Amniotic epithelial cell (primary cell): ENCODE data around the gene WDFY2.
"Not testable (repeated sequence)": the region's sequence is repeated elsewhere in the genome, so short reads cannot be mapped to it uniquely, and the experiment has no call there.

Experiments
- DNase-seq: peaks from one replicate; pipeline ENCODE4 v3.0.0-alpha.2; 2010; ENCODE audit warnings: low read depth

WDFY2 gene

GRCh38 chr13:51632591-51633362, 48.5 kb downstream of the WDFY2 start:
- DNase-seq: no peak

- DNase-seq: peak; percentile 74
These were observed 51.0 kb downstream of the WDFY2 start for GRCh38 chr13:51635137-51635878.

GRCh38 chr13:51636349-51636890, 52.2 kb downstream of the WDFY2 start:
- DNase-seq: peak; percentile 25

GRCh38 chr13:51637852-51638215, 53.6 kb downstream of the WDFY2 start:
- no peak for DNase-seq

GRCh38 chr13:51638216-51638871, 54.1 kb downstream of the WDFY2 start:
- peak; percentile 33 for DNase-seq

- peak; percentile 52 for DNase-seq
These were observed 54.9 kb downstream of the WDFY2 start for GRCh38 chr13:51639171-51639570.

- not testable (repeated sequence) for DNase-seq
These were observed 56.4 kb downstream of the WDFY2 start for GRCh38 chr13:51640696-51641095.

- peak; percentile 97 for DNase-seq
These were observed 59.0 kb downstream of the WDFY2 start for GRCh38 chr13:51643105-51643881.

- peak; percentile 98 for DNase-seq
These were observed 59.6 kb downstream of the WDFY2 start for GRCh38 chr13:51643882-51644281.

GRCh38 chr13:51644654-51645053, 60.4 kb downstream of the WDFY2 start:
- peak; percentile 58 for DNase-seq

GRCh38 chr13:51645154-51645650, 60.9 kb downstream of the WDFY2 start:
- DNase-seq: peak; percentile 89

- DNase-seq: no peak
These were observed 61.8 kb downstream of the WDFY2 start for GRCh38 chr13:51645761-51646670.

- DNase-seq: no peak
These were observed 62.8 kb downstream of the WDFY2 start for GRCh38 chr13:51647067-51647466.

GRCh38 chr13:51652193-51652592, 67.9 kb downstream of the WDFY2 start:
- not testable (repeated sequence) for DNase-seq

- DNase-seq: no peak
These were observed 75.2 kb downstream of the WDFY2 start for GRCh38 chr13:51659276-51660127.

- no peak for DNase-seq
These were observed 76.6 kb downstream of the WDFY2 start for GRCh38 chr13:51660813-51661212.

GRCh38 chr13:51663973-51664957, 80.0 kb downstream of the WDFY2 start:
- no peak for DNase-seq

GRCh38 chr13:51665456-51665855, 81.2 kb downstream of the WDFY2 start:
- DNase-seq: no peak
